Calu3 (cell line): ENCODE results near the gene DR1. TPM values are rescaled to one million over a fixed set of nuclear protein-coding genes. Genes with fewer than 3 reads are reported as not detected.

Source experiments
- BruUV-seq: library from RNA; stranded (reverse); fragments of 400-500 nt; replicated peaks from 2 replicates; lab custom pipeline; 2021; lab: Mats Ljungman, UMichigan
- CTCF ChIA-PET: fragments of 300-600 bp; sonication (Branson Sonifier 250); formaldehyde crosslinking; loops from one replicate; lab custom pipeline; 2022; ENCODE audit warnings: antibody characterized with exemption; lab: Charles Lee
- DNase-seq: peaks from one replicate; pipeline ENCODE4 v3.0.0; 2022
- H3K27ac Mint-ChIP-seq: one replicate; pipeline ENCODE4 v1.8.0; 2022; ENCODE audit warnings: mixed read lengths; ENCODE audit not compliant: unreplicated experiment
- H3K27me3 Mint-ChIP-seq: one replicate; pipeline ENCODE4 v1.8.0; 2022; ENCODE audit warnings: mixed read lengths; ENCODE audit not compliant: unreplicated experiment
- H3K36me3 Mint-ChIP-seq: one replicate; pipeline ENCODE4 v1.8.0; 2022; ENCODE audit warnings: mild to moderate bottlenecking, moderate library complexity, mixed read lengths; ENCODE audit not compliant: insufficient read depth, unreplicated experiment
- H3K4me1 Mint-ChIP-seq: one replicate; pipeline ENCODE4 v1.8.0; 2022; ENCODE audit warnings: mild to moderate bottlenecking, low read depth, mixed read lengths; ENCODE audit not compliant: unreplicated experiment
- H3K4me3 Mint-ChIP-seq: one replicate; pipeline ENCODE4 v1.8.0; 2022; ENCODE audit warnings: mild to moderate bottlenecking, low read depth, moderate library complexity, mixed read lengths; ENCODE audit not compliant: unreplicated experiment
- H3K9me3 Mint-ChIP-seq: one replicate; pipeline ENCODE4 v1.8.0; 2022; ENCODE audit warnings: low read depth, mixed read lengths; ENCODE audit not compliant: unreplicated experiment
- CTCF ChIP-seq: fragments of 200-600 bp; IDR thresholded peaks from one replicate; pipeline ENCODE4 v1.8.0; 2022; ENCODE audit warnings: antibody characterized with exemption; ENCODE audit not compliant: unreplicated experiment
- intact Hi-C: fragments of 100-400 bp; cut with micrococcal nuclease; formaldehyde crosslinking; loops from one replicate; pipeline ENCODE4 v1.10.0; 2022; ENCODE audit not compliant: unreplicated experiment
- total RNA-seq: library from RNA; stranded (reverse); gene quantifications from 2 replicates; pipeline ENCODE4 v1.2.3, GENCODE V29; 2022

Gene DR1
- total RNA-seq, 1 experiment from 2014 or later = 51.1 TPM

GRCh38 chr1:93357242-93357641 lies 11.5 kb downstream of the DR1 start:
- no peak for DNase-seq
- no peaks in the 10 kb centered on the region for H3K9me3 Mint-ChIP-seq
- CTCF ChIA-PET = no interaction called here
- H3K4me3 Mint-ChIP-seq = no peak overlapping the region
- no TSS peak for BruUV-seq
- peaks cover 18% of the 10 kb centered on the region for H3K36me3 Mint-ChIP-seq
- TF ChIP-seq CTCF = no peak
- no peaks in the 10 kb centered on the region for H3K27me3 Mint-ChIP-seq
- intact Hi-C loops = loop anchor here (10.0 kb wide), 1 partner anchor 52 kb away; no protein-coding TSS in a partner anchor
- H3K4me1 Mint-ChIP-seq = peaks cover 16% of the 10 kb centered on the region
- H3K27ac Mint-ChIP-seq = no peak overlapping the region

- H3K9me3 Mint-ChIP-seq = no peaks in the 10 kb centered on the region
- no peaks in the 10 kb centered on the region for H3K27me3 Mint-ChIP-seq
- intact Hi-C loops = loop anchor here (10.0 kb wide), 1 partner anchor 53 kb away; no protein-coding TSS in a partner anchor
- H3K36me3 Mint-ChIP-seq = peaks cover 24% of the 10 kb centered on the region
- no TSS peak for BruUV-seq
- no peak for DNase-seq
- CTCF ChIA-PET = no interaction called here
- no peak overlapping the region for H3K27ac Mint-ChIP-seq
- TF ChIP-seq CTCF = no peak
- H3K4me1 Mint-ChIP-seq = peaks cover 22% of the 10 kb centered on the region
- no peak overlapping the region for H3K4me3 Mint-ChIP-seq
Observed at GRCh38 chr1:93358293-93358692, 12.6 kb downstream of the DR1 start.

GRCh38 chr1:93360111-93360510 lies 14.4 kb downstream of the DR1 start:
- peaks cover 29% of the 10 kb centered on the region for H3K36me3 Mint-ChIP-seq
- BruUV-seq = no TSS peak
- no peak for DNase-seq
- no peaks in the 10 kb centered on the region for H3K27me3 Mint-ChIP-seq
- no peak overlapping the region for H3K27ac Mint-ChIP-seq
- TF ChIP-seq CTCF = no peak
- no peaks in the 10 kb centered on the region for H3K9me3 Mint-ChIP-seq
- peaks cover 24% of the 10 kb centered on the region for H3K4me1 Mint-ChIP-seq
- CTCF ChIA-PET = no interaction called here
- intact Hi-C loops = no loop called here
- no peak overlapping the region for H3K4me3 Mint-ChIP-seq

GRCh38 chr1:93362237-93362636 lies 16.5 kb downstream of the DR1 start:
- H3K36me3 Mint-ChIP-seq = peaks cover 21% of the 10 kb centered on the region
- intact Hi-C loops = no loop called here
- H3K27me3 Mint-ChIP-seq = no peaks in the 10 kb centered on the region
- H3K4me3 Mint-ChIP-seq = no peak overlapping the region
- CTCF ChIA-PET = no interaction called here
- no peak for DNase-seq
- no peak for TF ChIP-seq CTCF
- no TSS peak for BruUV-seq
- no peaks in the 10 kb centered on the region for H3K9me3 Mint-ChIP-seq
- peak overlapping the region; percentile 12 for H3K27ac Mint-ChIP-seq
- peaks cover 24% of the 10 kb centered on the region for H3K4me1 Mint-ChIP-seq
